Measurements from ENCODE around the gene TROAP. TPM values are rescaled to one million over a fixed set of nuclear protein-coding genes. Genes with fewer than 3 reads are reported as not detected.

TROAP gene
- total and polyA plus RNA-seq, 2 experiments from 2014 or later, result 46.4 to 47.5 TPM

DNA sequence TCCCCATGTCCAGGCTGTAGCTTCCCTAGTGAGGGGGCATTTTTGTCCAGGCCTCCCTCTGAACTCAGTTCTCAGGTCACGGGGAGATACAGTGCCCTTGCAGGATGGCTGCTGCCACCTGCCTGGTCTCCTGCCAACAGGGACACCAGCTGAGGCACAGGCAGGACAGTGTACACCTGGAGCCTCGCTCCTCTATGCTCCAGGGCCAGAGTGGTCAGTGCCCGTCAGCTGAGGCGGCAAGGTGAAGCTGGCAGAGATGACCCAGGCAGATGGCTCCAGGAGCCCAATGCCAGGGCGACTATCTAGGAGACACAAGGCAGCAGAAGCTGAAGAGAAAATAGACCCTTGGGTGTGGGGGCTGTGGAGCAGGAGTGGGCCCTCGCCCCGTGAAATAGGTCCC lies 45.6 kb upstream of the TROAP start:
- Histone ChIP-seq H3K9me2 (ENCODE audit: insufficient read depth) (no peaks in the 10 kb centered on the region), H3K4me1 (ENCODE audit: insufficient read depth) (peaks cover 4% of the 10 kb centered on the region; the same call in 1 of the 2 replicates), H3K27ac (ENCODE audit: low read depth) (no peak overlapping the region), H4K20me1 (replicated peaks; ENCODE audit: insufficient read depth) (no peaks in the 10 kb centered on the region; the same call in 1 of the 2 replicates), H2AFZ (no peak overlapping the region), H3K36me3 (ENCODE audit: insufficient read depth) (peaks cover 10% of the 10 kb centered on the region; the same call in 1 of the 2 replicates), H3K79me2 (replicated peaks; ENCODE audit: insufficient read depth) (no peaks in the 10 kb centered on the region), H3K27me3 (ENCODE audit: insufficient read depth) (no peaks in the 10 kb centered on the region), H3K4me2 (no peak overlapping the region), H3F3A (replicated peaks; ENCODE audit: low read depth) (peaks cover 16% of the 10 kb centered on the region; the same call in 1 of the 2 replicates), H3K4me3 (no peak overlapping the region)
- no peak overlapping the region for H3K4me3 Mint-ChIP-seq
- H3K36me3 Mint-ChIP-seq (ENCODE audit: low read depth), result peaks cover 15% of the 10 kb centered on the region
- DNase-seq (ENCODE audit: low spot score) (no peak), ATAC-seq (no peak)
- H3K4me1 Mint-ChIP-seq, result peaks cover 16% of the 10 kb centered on the region
- no peak overlapping the region for H3K27ac Mint-ChIP-seq
- H3K27me3 Mint-ChIP-seq (ENCODE audit: insufficient read depth, low read depth, poor library complexity), result peaks cover 11% of the 10 kb centered on the region
- TF ChIP-seq, protein P1, sequence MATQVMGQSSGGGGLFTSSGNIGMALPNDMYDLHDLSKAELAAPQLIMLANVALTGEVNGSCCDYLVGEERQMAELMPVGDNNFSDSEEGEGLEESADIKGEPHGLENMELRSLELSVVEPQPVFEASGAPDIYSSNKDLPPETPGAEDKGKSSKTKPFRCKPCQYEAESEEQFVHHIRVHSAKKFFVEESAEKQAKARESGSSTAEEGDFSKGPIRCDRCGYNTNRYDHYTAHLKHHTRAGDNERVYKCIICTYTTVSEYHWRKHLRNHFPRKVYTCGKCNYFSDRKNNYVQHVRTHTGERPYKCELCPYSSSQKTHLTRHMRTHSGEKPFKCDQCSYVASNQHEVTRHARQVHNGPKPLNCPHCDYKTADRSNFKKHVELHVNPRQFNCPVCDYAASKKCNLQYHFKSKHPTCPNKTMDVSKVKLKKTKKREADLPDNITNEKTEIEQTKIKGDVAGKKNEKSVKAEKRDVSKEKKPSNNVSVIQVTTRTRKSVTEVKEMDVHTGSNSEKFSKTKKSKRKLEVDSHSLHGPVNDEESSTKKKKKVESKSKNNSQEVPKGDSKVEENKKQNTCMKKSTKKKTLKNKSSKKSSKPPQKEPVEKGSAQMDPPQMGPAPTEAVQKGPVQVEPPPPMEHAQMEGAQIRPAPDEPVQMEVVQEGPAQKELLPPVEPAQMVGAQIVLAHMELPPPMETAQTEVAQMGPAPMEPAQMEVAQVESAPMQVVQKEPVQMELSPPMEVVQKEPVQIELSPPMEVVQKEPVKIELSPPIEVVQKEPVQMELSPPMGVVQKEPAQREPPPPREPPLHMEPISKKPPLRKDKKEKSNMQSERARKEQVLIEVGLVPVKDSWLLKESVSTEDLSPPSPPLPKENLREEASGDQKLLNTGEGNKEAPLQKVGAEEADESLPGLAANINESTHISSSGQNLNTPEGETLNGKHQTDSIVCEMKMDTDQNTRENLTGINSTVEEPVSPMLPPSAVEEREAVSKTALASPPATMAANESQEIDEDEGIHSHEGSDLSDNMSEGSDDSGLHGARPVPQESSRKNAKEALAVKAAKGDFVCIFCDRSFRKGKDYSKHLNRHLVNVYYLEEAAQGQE (IDR thresholded peaks at IDR 0.05; ENCODE audit: unreplicated experiment), result no peak
- TF ChIP-seq STAT1 (IDR thresholded peaks at IDR 0.05; ENCODE audit: unreplicated experiment) (no peak), NANOG (IDR thresholded peaks at IDR 0.05; ENCODE audit: borderline replicate concordance) (no peak)
- TF ChIP-seq, protein P2, sequence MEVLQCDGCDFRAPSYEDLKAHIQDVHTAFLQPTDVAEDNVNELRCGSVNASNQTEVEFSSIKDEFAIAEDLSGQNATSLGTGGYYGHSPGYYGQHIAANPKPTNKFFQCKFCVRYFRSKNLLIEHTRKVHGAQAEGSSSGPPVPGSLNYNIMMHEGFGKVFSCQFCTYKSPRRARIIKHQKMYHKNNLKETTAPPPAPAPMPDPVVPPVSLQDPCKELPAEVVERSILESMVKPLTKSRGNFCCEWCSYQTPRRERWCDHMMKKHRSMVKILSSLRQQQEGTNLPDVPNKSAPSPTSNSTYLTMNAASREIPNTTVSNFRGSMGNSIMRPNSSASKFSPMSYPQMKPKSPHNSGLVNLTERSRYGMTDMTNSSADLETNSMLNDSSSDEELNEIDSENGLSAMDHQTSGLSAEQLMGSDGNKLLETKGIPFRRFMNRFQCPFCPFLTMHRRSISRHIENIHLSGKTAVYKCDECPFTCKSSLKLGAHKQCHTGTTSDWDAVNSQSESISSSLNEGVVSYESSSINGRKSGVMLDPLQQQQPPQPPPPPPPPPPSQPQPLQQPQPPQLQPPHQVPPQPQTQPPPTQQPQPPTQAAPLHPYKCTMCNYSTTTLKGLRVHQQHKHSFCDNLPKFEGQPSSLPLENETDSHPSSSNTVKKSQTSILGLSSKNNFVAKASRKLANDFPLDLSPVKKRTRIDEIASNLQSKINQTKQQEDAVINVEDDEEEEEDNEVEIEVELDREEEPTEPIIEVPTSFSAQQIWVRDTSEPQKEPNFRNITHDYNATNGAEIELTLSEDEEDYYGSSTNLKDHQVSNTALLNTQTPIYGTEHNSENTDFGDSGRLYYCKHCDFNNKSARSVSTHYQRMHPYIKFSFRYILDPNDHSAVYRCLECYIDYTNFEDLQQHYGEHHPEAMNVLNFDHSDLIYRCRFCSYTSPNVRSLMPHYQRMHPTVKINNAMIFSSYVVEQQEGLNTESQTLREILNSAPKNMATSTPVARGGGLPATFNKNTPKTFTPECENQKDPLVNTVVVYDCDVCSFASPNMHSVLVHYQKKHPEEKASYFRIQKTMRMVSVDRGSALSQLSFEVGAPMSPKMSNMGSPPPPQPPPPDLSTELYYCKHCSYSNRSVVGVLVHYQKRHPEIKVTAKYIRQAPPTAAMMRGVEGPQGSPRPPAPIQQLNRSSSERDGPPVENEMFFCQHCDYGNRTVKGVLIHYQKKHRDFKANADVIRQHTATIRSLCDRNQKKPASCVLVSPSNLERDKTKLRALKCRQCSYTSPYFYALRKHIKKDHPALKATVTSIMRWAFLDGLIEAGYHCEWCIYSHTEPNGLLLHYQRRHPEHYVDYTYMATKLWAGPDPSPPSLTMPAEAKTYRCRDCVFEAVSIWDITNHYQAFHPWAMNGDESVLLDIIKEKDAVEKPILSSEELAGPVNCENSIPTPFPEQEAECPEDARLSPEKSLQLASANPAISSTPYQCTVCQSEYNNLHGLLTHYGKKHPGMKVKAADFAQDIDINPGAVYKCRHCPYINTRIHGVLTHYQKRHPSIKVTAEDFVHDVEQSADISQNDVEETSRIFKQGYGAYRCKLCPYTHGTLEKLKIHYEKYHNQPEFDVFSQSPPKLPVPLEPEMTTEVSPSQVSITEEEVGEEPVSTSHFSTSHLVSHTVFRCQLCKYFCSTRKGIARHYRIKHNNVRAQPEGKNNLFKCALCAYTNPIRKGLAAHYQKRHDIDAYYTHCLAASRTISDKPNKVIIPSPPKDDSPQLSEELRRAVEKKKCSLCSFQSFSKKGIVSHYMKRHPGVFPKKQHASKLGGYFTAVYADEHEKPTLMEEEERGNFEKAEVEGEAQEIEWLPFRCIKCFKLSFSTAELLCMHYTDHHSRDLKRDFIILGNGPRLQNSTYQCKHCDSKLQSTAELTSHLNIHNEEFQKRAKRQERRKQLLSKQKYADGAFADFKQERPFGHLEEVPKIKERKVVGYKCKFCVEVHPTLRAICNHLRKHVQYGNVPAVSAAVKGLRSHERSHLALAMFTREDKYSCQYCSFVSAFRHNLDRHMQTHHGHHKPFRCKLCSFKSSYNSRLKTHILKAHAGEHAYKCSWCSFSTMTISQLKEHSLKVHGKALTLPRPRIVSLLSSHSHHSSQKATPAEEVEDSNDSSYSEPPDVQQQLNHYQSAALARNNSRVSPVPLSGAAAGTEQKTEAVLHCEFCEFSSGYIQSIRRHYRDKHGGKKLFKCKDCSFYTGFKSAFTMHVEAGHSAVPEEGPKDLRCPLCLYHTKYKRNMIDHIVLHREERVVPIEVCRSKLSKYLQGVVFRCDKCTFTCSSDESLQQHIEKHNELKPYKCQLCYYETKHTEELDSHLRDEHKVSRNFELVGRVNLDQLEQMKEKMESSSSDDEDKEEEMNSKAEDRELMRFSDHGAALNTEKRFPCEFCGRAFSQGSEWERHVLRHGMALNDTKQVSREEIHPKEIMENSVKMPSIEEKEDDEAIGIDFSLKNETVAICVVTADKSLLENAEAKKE (CRISPR knock-in tag; IDR thresholded peaks at IDR 0.05), result no peak
- H3K9me3 Mint-ChIP-seq, result no peaks in the 10 kb centered on the region; the same call in 2 of the 3 replicates
